ENCODE measurements around the gene ZNF511. TPM values are rescaled to one million over a fixed set of nuclear protein-coding genes. Genes with fewer than 3 reads are reported as not detected.

Gene ZNF511
- total RNA-seq, 1 donor from 2014 or later = 36.3 TPM

- no peak for DNase-seq (ENCODE audit: extremely low spot score in 2 of 2)
- intact Hi-C loops (cut with DNase I) = no loop called here
Observed at GRCh38 chr10:133295426-133296320, 13.0 kb upstream of the ZNF511 start.

GRCh38 chr10:133297504-133297903 lies 11.2 kb upstream of the ZNF511 start:
- Histone ChIP-seq H3K4me1 (no peaks in the 10 kb centered on the region), H3K27ac (no peak overlapping the region), H3K36me3 (peaks cover 0 to 90% of the 10 kb centered on the region in 2 donors), H3K9me3 (no peaks in the 10 kb centered on the region), H3K27me3 (no peaks in the 10 kb centered on the region), H3K4me3 (no peak overlapping the region)
- TF ChIP-seq CTCF (IDR thresholded peaks at IDR 0.05) (no peak), POLR2A (IDR thresholded peaks at IDR 0.05) (no peak), POLR2AphosphoS5 (IDR thresholded peaks at IDR 0.05; ENCODE audit: insufficient read depth in 1 of 2, low read depth in 1 of 2) (no peak)
- DNase-seq (ENCODE audit: extremely low spot score in 2 of 2) = no peak
- intact Hi-C loops (cut with DNase I) = no loop called here

More at GRCh38 chr10:133295426-133296320, 13.0 kb upstream of the ZNF511 start:
- no peak overlapping the region for H3K27ac ChIP-seq
- no peak for TF ChIP-seq POLR2A (IDR thresholded peaks at IDR 0.05)
- TF ChIP-seq CTCF (IDR thresholded peaks at IDR 0.05) = no peak
- TF ChIP-seq POLR2AphosphoS5 (IDR thresholded peaks at IDR 0.05; ENCODE audit: insufficient read depth in 1 of 2, low read depth in 1 of 2) = no peak
- H3K4me1 ChIP-seq = no peaks in the 10 kb centered on the region
- H3K36me3 ChIP-seq = peaks cover 0 to 82% of the 10 kb centered on the region in 2 donors
- H3K4me3 ChIP-seq = no peak overlapping the region
- H3K9me3 ChIP-seq = no peaks in the 10 kb centered on the region
- H3K27me3 ChIP-seq = no peaks in the 10 kb centered on the region

GRCh38 chr10:133298466-133298865 lies 10.2 kb upstream of the ZNF511 start:
- no peaks in the 10 kb centered on the region for H3K9me3 ChIP-seq
- intact Hi-C loops (cut with DNase I) = no loop called here
- TF ChIP-seq CTCF (IDR thresholded peaks at IDR 0.05) (no peak), POLR2A (IDR thresholded peaks at IDR 0.05) (no peak), POLR2AphosphoS5 (IDR thresholded peaks at IDR 0.05; ENCODE audit: insufficient read depth in 1 of 2, low read depth in 1 of 2) (no peak)
- H3K27me3 ChIP-seq = no peaks in the 10 kb centered on the region
- H3K4me3 ChIP-seq = no peak overlapping the region
- H3K36me3 ChIP-seq = peaks cover 0 to 82% of the 10 kb centered on the region in 2 donors
- no peak for DNase-seq (ENCODE audit: extremely low spot score in 2 of 2)
- H3K4me1 ChIP-seq = no peaks in the 10 kb centered on the region
- H3K27ac ChIP-seq = no peak overlapping the region

GRCh38 chr10:133299224-133299623 lies 9.5 kb upstream of the ZNF511 start:
- Histone ChIP-seq H3K9me3 (no peaks in the 10 kb centered on the region), H3K27ac (no peak overlapping the region), H3K27me3 (no peaks in the 10 kb centered on the region), H3K36me3 (peaks cover 0 to 79% of the 10 kb centered on the region in 2 donors), H3K4me1 (peaks cover 3% of the 10 kb centered on the region), H3K4me3 (no peak overlapping the region)
- intact Hi-C loops (cut with DNase I) = no loop called here
- TF ChIP-seq POLR2AphosphoS5 (IDR thresholded peaks at IDR 0.05; ENCODE audit: insufficient read depth in 1 of 2, low read depth in 1 of 2) = no peak
- no peak for DNase-seq (ENCODE audit: extremely low spot score in 2 of 2)

- H3K27me3 ChIP-seq = no peaks in the 10 kb centered on the region
- no peaks in the 10 kb centered on the region for H3K9me3 ChIP-seq
- intact Hi-C loops (cut with DNase I) = no loop called here
- H3K4me3 ChIP-seq = no peak overlapping the region
- H3K27ac ChIP-seq = no peak overlapping the region
- peaks cover 0 to 74% of the 10 kb centered on the region in 2 donors for H3K36me3 ChIP-seq
- H3K4me1 ChIP-seq = peaks cover 8% of the 10 kb centered on the region
- no peak for DNase-seq (ENCODE audit: extremely low spot score in 2 of 2)
- TF ChIP-seq CTCF (IDR thresholded peaks at IDR 0.05) = no peak
- TF ChIP-seq POLR2A (IDR thresholded peaks at IDR 0.05) = no peak
Observed at GRCh38 chr10:133299738-133300137, 9.0 kb upstream of the ZNF511 start.
